Measurements from ENCODE around the gene CCT6B.

The CCT6B gene

GRCh38 chr17:34883106-34884000 is 77.9 kb downstream of the CCT6B start:
- TF ChIP-seq GATA2 (IDR thresholded peaks at IDR 0.05; ENCODE audit: low read depth, low read length) (no peak), GATA3 (IDR thresholded peaks at IDR 0.05; ENCODE audit: low read depth, low read length) (no peak)

GRCh38 chr17:34879146-34879545 is 82.1 kb downstream of the CCT6B start:
- TF ChIP-seq GATA2 (IDR thresholded peaks at IDR 0.05; ENCODE audit: low read depth, low read length) (no peak), GATA3 (IDR thresholded peaks at IDR 0.05; ENCODE audit: low read depth, low read length) (no peak)

Measured in SH-SY5Y (cell line).